ENCODE measurements around the gene ALPP. TPM values are rescaled to one million over a fixed set of nuclear protein-coding genes. Genes with fewer than 3 reads are reported as not detected.
"Not testable (repeated sequence)": the region's sequence is repeated elsewhere in the genome, so short reads cannot be mapped to it uniquely, and the experiment has no call there.

The ALPP gene
- polyA plus RNA-seq, 1 experiment, result not detected

GRCh38 chr2:232332940-232333259, 45.7 kb upstream of the ALPP start:
- no peak overlapping the region for H3K4me3 ChIP-seq (ENCODE audit: low read depth, low read length)
- CTCF ChIA-PET, result interaction anchor here (0.9 kb wide), 1 partner anchor 59 kb away, joined by 6 read pairs; no protein-coding TSS in a partner anchor
- H3K27ac ChIP-seq (ENCODE audit: low read depth, low read length), result no peak overlapping the region
- TF ChIP-seq CTCF (IDR thresholded peaks at IDR 0.05; ENCODE audit: low read depth, low read length), result no peak
- no peak for DNase-seq (ENCODE audit: low read depth, low spot score)
- POLR2A ChIA-PET, result no interaction called here
- H3K9me3 ChIP-seq (ENCODE audit: control insufficient read depth, insufficient read depth, low read length), result no peaks in the 10 kb centered on the region
- no peaks in the 10 kb centered on the region for H3K27me3 ChIP-seq (ENCODE audit: control insufficient read depth, insufficient read depth, low read length)

GRCh38 chr2:232333361-232334135, 45.0 kb upstream of the ALPP start:
- Histone ChIP-seq H3K27me3 (ENCODE audit: control insufficient read depth, insufficient read depth, low read length) (no peaks in the 10 kb centered on the region), H3K4me3 (ENCODE audit: low read depth, low read length) (no peak overlapping the region), H3K9me3 (ENCODE audit: control insufficient read depth, insufficient read depth, low read length) (no peaks in the 10 kb centered on the region), H3K27ac (ENCODE audit: low read depth, low read length) (no peak overlapping the region)
- ChIA-PET CTCF (interaction anchor here (0.6 to 0.9 kb wide), 3 partner anchors 59 to 434 kb away, joined by 3 to 6 read pairs (median 3); no protein-coding TSS in a partner anchor), POLR2A (interaction anchor here (0.6 kb wide), 1 partner anchor 254 kb away, joined by 12 read pairs; no protein-coding TSS in a partner anchor)
- peak; percentile 53 for TF ChIP-seq CTCF (IDR thresholded peaks at IDR 0.05; ENCODE audit: low read depth, low read length)
- DNase-seq (ENCODE audit: low read depth, low spot score), result no peak

GRCh38 chr2:232334136-232334884, 44.2 kb upstream of the ALPP start:
- H3K27me3 ChIP-seq (ENCODE audit: control insufficient read depth, insufficient read depth, low read length); H3K27ac ChIP-seq (ENCODE audit: low read depth, low read length); POLR2A ChIA-PET; H3K4me3 ChIP-seq (ENCODE audit: low read depth, low read length); H3K9me3 ChIP-seq (ENCODE audit: control insufficient read depth, insufficient read depth, low read length); DNase-seq (ENCODE audit: low read depth, low spot score): not testable (repeated sequence)
- CTCF ChIA-PET, result interaction anchor here (0.6 to 0.7 kb wide), 2 partner anchors 245 to 435 kb away, joined by 3 read pairs; no protein-coding TSS in a partner anchor

GRCh38 chr2:232334885-232335205, 43.7 kb upstream of the ALPP start:
- POLR2A ChIA-PET; H3K27me3 ChIP-seq (ENCODE audit: control insufficient read depth, insufficient read depth, low read length); H3K27ac ChIP-seq (ENCODE audit: low read depth, low read length); H3K9me3 ChIP-seq (ENCODE audit: control insufficient read depth, insufficient read depth, low read length); H3K4me3 ChIP-seq (ENCODE audit: low read depth, low read length); DNase-seq (ENCODE audit: low read depth, low spot score): not testable (repeated sequence)
- CTCF ChIA-PET, result interaction anchor here (1.9 kb wide), 1 partner anchor 10 kb away, joined by 5 read pairs; no protein-coding TSS in a partner anchor

GRCh38 chr2:232335206-232335858, 43.2 kb upstream of the ALPP start:
- H3K27me3 ChIP-seq (ENCODE audit: control insufficient read depth, insufficient read depth, low read length); DNase-seq (ENCODE audit: low read depth, low spot score); H3K9me3 ChIP-seq (ENCODE audit: control insufficient read depth, insufficient read depth, low read length); H3K4me3 ChIP-seq (ENCODE audit: low read depth, low read length); POLR2A ChIA-PET; H3K27ac ChIP-seq (ENCODE audit: low read depth, low read length): not testable (repeated sequence)
- CTCF ChIA-PET, result interaction anchor here (0.6 to 1.9 kb wide), 5 partner anchors 10 to 525 kb away, joined by 3 to 6 read pairs (median 5); no protein-coding TSS in a partner anchor

- no peak for TF ChIP-seq CTCF (IDR thresholded peaks at IDR 0.05; ENCODE audit: low read depth, low read length)
- Histone ChIP-seq H3K4me3 (ENCODE audit: low read depth, low read length) (no peak overlapping the region), H3K9me3 (ENCODE audit: control insufficient read depth, insufficient read depth, low read length) (no peaks in the 10 kb centered on the region; the same call in 1 of the 2 replicates), H3K27me3 (ENCODE audit: control insufficient read depth, insufficient read depth, low read length) (no peaks in the 10 kb centered on the region), H3K27ac (ENCODE audit: low read depth, low read length) (no peak overlapping the region)
- CTCF ChIA-PET, result interaction anchor here (0.6 to 1.9 kb wide), 5 partner anchors 9 to 525 kb away, joined by 3 to 6 read pairs (median 5); no protein-coding TSS in a partner anchor
- POLR2A ChIA-PET, result no interaction called here
- no peak for DNase-seq (ENCODE audit: low read depth, low spot score)
These were observed 42.7 kb upstream of the ALPP start for GRCh38 chr2:232335859-232336215.
